ENCODE results near the gene PTK6.

DNA sequence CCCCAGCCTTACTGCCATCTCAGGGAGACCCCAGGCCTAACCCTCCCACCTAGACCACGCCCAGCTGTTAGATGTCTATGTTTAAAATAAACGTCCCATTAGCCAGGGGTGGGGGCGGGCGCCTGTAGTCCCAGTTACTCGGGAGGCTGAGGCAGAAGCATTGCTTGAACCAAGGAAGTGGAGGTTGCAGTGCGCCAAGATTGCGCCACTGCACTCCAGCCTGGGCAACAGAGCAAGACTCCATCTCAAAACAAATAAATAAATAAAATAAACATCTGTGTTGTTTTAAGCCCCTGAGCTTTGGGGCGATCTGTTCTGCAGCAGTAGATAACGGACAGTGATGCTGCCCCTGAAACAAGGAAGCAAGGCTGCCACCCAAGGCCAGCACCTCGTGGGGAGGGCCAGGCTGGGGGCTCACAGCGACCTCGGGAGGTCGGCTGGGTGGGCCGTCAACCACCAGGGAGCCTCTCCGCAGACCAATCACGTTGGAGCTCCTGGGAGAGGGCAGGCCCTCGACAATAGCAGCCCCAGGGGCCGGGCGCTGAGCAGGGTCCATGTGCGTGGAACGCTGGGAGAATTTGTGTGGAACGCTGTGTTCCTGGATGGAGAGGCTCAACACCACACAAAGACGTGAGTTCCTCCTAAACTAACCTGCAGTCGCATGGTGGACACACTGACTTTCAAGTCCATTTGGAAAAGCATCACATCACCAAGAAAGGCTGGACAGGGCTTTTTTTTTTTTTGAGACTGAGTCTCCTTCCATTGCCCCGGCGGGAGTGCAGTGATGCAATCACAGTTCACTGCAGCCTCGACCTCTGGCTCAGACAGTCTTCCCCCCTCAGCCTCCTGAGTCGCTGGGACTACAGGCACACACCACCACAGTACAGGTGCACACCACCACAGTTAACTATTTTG, 37.9 kb upstream of the PTK6 start:
- TF ChIP-seq, protein P1, sequence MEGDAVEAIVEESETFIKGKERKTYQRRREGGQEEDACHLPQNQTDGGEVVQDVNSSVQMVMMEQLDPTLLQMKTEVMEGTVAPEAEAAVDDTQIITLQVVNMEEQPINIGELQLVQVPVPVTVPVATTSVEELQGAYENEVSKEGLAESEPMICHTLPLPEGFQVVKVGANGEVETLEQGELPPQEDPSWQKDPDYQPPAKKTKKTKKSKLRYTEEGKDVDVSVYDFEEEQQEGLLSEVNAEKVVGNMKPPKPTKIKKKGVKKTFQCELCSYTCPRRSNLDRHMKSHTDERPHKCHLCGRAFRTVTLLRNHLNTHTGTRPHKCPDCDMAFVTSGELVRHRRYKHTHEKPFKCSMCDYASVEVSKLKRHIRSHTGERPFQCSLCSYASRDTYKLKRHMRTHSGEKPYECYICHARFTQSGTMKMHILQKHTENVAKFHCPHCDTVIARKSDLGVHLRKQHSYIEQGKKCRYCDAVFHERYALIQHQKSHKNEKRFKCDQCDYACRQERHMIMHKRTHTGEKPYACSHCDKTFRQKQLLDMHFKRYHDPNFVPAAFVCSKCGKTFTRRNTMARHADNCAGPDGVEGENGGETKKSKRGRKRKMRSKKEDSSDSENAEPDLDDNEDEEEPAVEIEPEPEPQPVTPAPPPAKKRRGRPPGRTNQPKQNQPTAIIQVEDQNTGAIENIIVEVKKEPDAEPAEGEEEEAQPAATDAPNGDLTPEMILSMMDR (IDR thresholded peaks at IDR 0.05) = no peak
- TF ChIP-seq EZH2 (IDR thresholded peaks at IDR 0.05; ENCODE audit: borderline replicate concordance, insufficient read depth, low read depth, low read length, poor library complexity, severe bottlenecking) = no peak
